HCT116 (cell line): Measurements from ENCODE around the gene TEX19. TPM values are rescaled to one million over a fixed set of nuclear protein-coding genes. Genes with fewer than 3 reads are reported as not detected.

Experiments
- ATAC-seq: fragments of 200-7000 bp; cut with Tn5 transposase; 2 replicates; pipeline ENCODE4 v1.9.1; 2020; ENCODE audit warnings: mild to moderate bottlenecking, moderate library complexity
- BruUV-seq: library from RNA; stranded (reverse); fragments of 400-500 nt; replicated peaks from 2 replicates; lab custom pipeline; 2021; lab: Mats Ljungman, UMichigan
- CTCF ChIA-PET: fragments of 300-600 bp; sonication (Branson Sonifier 250); formaldehyde crosslinking; loops from one replicate; lab custom pipeline; 2021; ENCODE audit warnings: antibody characterized with exemption; lab: Charles Lee
- POLR2A ChIA-PET: fragments of 300-600, 350-600 bp; sonication (Branson Sonifier 250); formaldehyde crosslinking; loops from one replicate; lab custom pipeline; 2021; ENCODE audit warnings: antibody characterized with exemption; lab: Charles Lee
- RAD21 ChIA-PET, 2 experiments: fragments of 300-600 bp; sonication (Branson Sonifier 250); formaldehyde crosslinking; loops; one replicate each; lab custom pipeline; 2023; ENCODE audit warnings: low total read pairs in 2 of 2; ENCODE audit not compliant: uncharacterized antibody in 2 of 2, unreplicated experiment in 2 of 2, low non-redundant PET in 1 of 2; lab: Charles Lee
- DNase-seq: peaks from one replicate; pipeline ENCODE4 v3.0.0-alpha.2; 2010; ENCODE audit warnings: low read depth, low spot score
- H2AFZ ChIP-seq: fragments of 200-600 bp; shearing (Covaris generic), sonication (generic); 2 replicates; pipeline ENCODE4 v1.6.1; 2017; ENCODE audit warnings: low read depth, mixed run types, mixed read lengths, antibody characterized with exemption, low read length; ENCODE audit not compliant: poor library complexity, severe bottlenecking
- H3K27ac ChIP-seq: 2 replicates; pipeline ENCODE4 v1.5.1; 2012; ENCODE audit warnings: low read depth, low read length
- H3K27me3 ChIP-seq: fragments of 200-600 bp; sonication (generic); 2 replicates; pipeline ENCODE4 v1.6.1; 2016; ENCODE audit warnings: mixed run types, low read length, mixed read lengths; ENCODE audit not compliant: insufficient read depth
- H3K36me3 ChIP-seq, 2 experiments: fragments of 200-500 bp in 1 of 2; fragments of 200-600 bp in 1 of 2; sonication (Bioruptor generic) in 1 of 2; sonication (generic) in 1 of 2; 2 replicates each; pipeline versions ENCODE4 v1.5.1 to v1.6.1; 2014 to 2016; ENCODE audit warnings: low read length in 2 of 2, inconsistent platforms in 1 of 2, mixed read lengths in 1 of 2, mixed run types in 1 of 2; ENCODE audit not compliant: insufficient read depth in 2 of 2, control insufficient read depth in 1 of 2
- H3K4me1 ChIP-seq, 2 experiments: fragments of 200-600 bp in 1 of 2; sonication (generic) in 1 of 2; 2 replicates each; pipeline versions ENCODE4 v1.5.1 to v1.6.1; 2012 to 2017; ENCODE audit warnings: low read length in 2 of 2, inconsistent platforms in 1 of 2, mild to moderate bottlenecking in 1 of 2, mixed read lengths in 1 of 2, mixed run types in 1 of 2, moderate library complexity in 1 of 2; ENCODE audit not compliant: insufficient read depth in 2 of 2, control insufficient read depth in 1 of 2
- H3K4me2 ChIP-seq: fragments of 200-600 bp; sonication (generic); 2 replicates; pipeline ENCODE4 v1.6.1; 2017; ENCODE audit warnings: mixed run types, low read length, mixed read lengths
- H3K4me3 ChIP-seq, 2 experiments: fragments of 200-600 bp in 1 of 2; sonication (generic) in 1 of 2; replicated peaks in 1 of 2; 2 replicates each; pipeline ENCODE4 v1.5.1; 2011 to 2016; ENCODE audit warnings: low read length in 2 of 2, control low read depth in 1 of 2, low read depth in 1 of 2, mild to moderate bottlenecking in 1 of 2, mixed read lengths in 1 of 2, mixed run types in 1 of 2
- H3K79me2 ChIP-seq: fragments of 200-600 bp; sonication (generic); 2 replicates; pipeline ENCODE4 v1.6.1; 2017; ENCODE audit warnings: mild to moderate bottlenecking, mixed run types, low read length, moderate library complexity, mixed read lengths; ENCODE audit not compliant: insufficient read depth
- H3K9ac ChIP-seq: fragments of 200-600 bp; sonication (generic); 2 replicates; pipeline ENCODE4 v1.6.1; 2016; ENCODE audit warnings: low read length, mixed read lengths
- H3K9me2 ChIP-seq: fragments of 200-600 bp; sonication (generic), shearing (Covaris generic); 2 replicates; pipeline ENCODE4 v1.6.1; 2017; ENCODE audit warnings: mixed run types, mild to moderate bottlenecking, moderate library complexity; ENCODE audit not compliant: insufficient read depth
- H3K9me3 ChIP-seq, 2 experiments: fragments of 200-500 bp in 1 of 2; fragments of 200-600 bp in 1 of 2; sonication (Bioruptor generic) in 1 of 2; sonication (generic) in 1 of 2; 2 replicates each; pipeline ENCODE4 v1.6.1; 2014 to 2017; ENCODE audit warnings: low read length in 2 of 2, mixed read lengths in 2 of 2, inconsistent platforms in 1 of 2, low read depth in 1 of 2, mild to moderate bottlenecking in 1 of 2, mixed run types in 1 of 2, moderate library complexity in 1 of 2; ENCODE audit not compliant: control insufficient read depth in 1 of 2, insufficient read depth in 1 of 2
- H4K20me1 ChIP-seq: fragments of 200-600 bp; sonication (generic), shearing (Covaris generic); 2 replicates; pipeline ENCODE4 v1.6.1; 2017; ENCODE audit warnings: mixed run types, mild to moderate bottlenecking, moderate library complexity; ENCODE audit not compliant: insufficient read depth
- CBX3 ChIP-seq: IDR thresholded peaks from 2 replicates; pipeline ENCODE4 v1.6.1; 2012; ENCODE audit warnings: low read depth
- ELF1 ChIP-seq: IDR thresholded peaks from 2 replicates; pipeline ENCODE4 v1.6.1; 2012; ENCODE audit warnings: low read depth, borderline replicate concordance
- EZH2 ChIP-seq: fragments of 200-600 bp; sonication (generic); IDR thresholded peaks from 2 replicates; pipeline ENCODE4 v1.6.1; 2017; ENCODE audit warnings: antibody characterized with exemption, mixed run types
- JUND ChIP-seq: IDR thresholded peaks from 2 replicates; pipeline ENCODE4 v1.6.1; 2012
- POLR2AphosphoS5 ChIP-seq: IDR thresholded peaks from 2 replicates; pipeline ENCODE4 v1.6.1; 2011; ENCODE audit warnings: mild to moderate bottlenecking, low read depth, low read length, moderate library complexity
- SIN3A ChIP-seq: IDR thresholded peaks from 2 replicates; pipeline ENCODE4 v1.6.1; 2012; ENCODE audit warnings: low read depth
- TCF7L2 ChIP-seq: IDR thresholded peaks from 2 replicates; pipeline ENCODE4 v1.7.0; 2011; ENCODE audit warnings: borderline replicate concordance, inconsistent platforms; ENCODE audit not compliant: insufficient read depth, insufficient read length; ENCODE audit errors: extremely low read depth
- YY1 ChIP-seq: IDR thresholded peaks from 2 replicates; pipeline ENCODE4 v1.6.1; 2011; ENCODE audit warnings: low read length, low read depth, moderate library complexity, mild to moderate bottlenecking; ENCODE audit not compliant: insufficient replicate concordance; ENCODE audit errors: extremely low read depth
- ZNF274 ChIP-seq: fragments of 200-500 bp; sonication (Bioruptor generic); IDR thresholded peaks from 2 replicates; pipeline ENCODE4 v1.6.1; 2014; ENCODE audit warnings: mild to moderate bottlenecking, low read depth, low read length, inconsistent platforms
- intact Hi-C: fragments of 100-400 bp; cut with micrococcal nuclease; formaldehyde crosslinking; loops from 2 replicates; pipeline ENCODE4 v1.10.0; 2022
- total RNA-seq: library from RNA; stranded (reverse); gene quantifications from one replicate; pipeline ENCODE4 v1.2.1, GENCODE V29; 2021; ENCODE audit not compliant: unreplicated experiment
- TF ChIP-seq, protein P1 (sequence below): IDR thresholded peaks from 2 replicates; pipeline ENCODE4 v1.6.1; 2012; ENCODE audit warnings: low read depth
- TF ChIP-seq, protein P2 (sequence below): IDR thresholded peaks from 2 replicates; pipeline ENCODE4 v1.6.1; 2012

Gene TEX19
- total RNA-seq, 1 experiment from 2014 or later, result 2.1 TPM

DNA sequence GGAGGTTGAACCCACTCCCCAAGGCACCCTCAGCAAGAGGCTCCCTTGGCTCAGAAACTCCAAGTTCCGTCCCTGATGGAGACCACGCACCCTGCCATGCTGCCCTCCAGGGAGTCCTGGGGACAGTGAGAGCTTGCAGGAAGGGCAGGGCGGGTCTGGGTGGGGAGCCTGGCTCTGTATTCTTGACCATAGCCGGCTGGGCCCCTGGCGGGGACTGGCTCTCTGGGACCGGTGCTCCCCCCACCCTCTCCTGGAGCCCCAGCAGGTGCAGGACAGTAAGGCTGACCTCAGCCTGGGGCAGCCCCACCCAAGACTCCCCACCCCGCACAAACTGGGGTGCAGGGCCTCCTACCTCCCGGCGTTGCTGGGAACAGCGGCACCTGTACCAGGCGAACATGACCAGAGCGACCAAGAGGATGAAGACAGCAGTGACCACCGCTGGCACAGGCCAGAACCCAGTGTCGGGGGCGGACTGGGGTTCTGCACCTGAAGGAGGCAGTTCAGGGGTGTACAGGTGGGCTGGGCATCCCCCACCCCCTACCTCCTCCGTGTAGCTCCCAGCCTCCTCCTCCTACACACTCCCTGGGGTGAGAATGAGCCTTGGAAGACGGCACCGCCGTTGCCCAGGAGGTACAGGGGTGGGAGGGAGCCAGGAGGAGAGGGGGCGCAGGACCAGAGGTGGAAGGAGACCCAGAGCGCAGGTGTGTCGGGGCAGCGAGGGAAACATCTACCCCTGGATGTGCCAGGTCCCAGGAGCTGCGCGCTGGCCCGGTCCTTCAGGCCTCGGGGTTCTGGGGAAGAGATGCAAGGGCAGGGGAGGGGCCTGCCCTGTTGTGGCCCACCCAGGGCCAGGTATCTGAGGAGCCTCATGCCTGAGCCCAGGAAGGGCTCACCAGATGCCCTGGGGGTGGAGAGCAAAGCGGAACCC is 36.3 kb upstream of the TEX19 start (continued):
- no peak for TF ChIP-seq EZH2

DNA sequence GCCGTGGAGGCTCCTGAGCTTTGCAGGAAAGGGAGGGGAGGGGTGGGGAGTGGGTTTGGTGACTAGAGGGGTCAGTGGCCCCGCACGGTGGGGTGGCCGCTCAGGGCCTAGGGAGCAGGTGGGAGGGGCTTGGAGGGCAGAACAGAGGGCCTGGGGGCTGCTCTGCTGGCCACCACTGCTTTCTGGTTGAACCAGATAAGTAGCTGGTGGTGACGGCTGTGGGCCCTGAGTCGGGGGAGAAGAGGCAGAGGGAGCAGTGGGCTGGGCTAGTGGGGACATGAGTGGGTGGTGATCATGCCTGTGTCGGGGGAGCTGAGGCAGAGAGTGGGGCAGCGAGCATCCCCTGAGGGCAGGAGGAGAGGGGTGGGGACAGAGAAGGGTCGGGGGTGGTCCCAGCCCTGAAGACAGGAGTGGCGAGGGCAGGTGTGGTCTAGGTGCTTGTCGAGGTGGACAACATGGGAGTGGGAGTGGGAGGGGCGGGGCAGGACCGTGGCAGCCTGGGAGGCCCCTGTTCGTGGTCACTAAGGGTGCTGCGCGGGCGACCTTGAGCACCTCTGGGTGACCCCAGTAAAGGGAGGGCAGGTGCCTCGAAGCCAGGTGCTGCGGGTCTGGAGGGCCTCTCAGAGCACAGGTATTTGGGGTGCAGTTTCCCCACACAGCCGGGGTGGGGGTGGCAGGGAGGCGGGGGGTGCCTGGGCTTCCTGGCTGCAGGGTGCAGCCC is 35.4 kb upstream of the TEX19 start:
- ATAC-seq, result no peak

More for the DNA sequence above, 35.4 kb upstream of the TEX19 start:
- Histone ChIP-seq H3K4me3 (no peak overlapping the region), H3K9me2 (no peaks in the 10 kb centered on the region), H3K79me2 (no peaks in the 10 kb centered on the region), H3K4me2 (no peak overlapping the region), H2AFZ (no peak overlapping the region), H4K20me1 (no peaks in the 10 kb centered on the region), H3K27ac (no peak overlapping the region), H3K9me3 (peaks cover 0 to 11% of the 10 kb centered on the region in 2 experiments; a peak in 1 of 4 replicates), H3K9ac (no peak overlapping the region), H3K27me3 (no peaks in the 10 kb centered on the region), H3K4me1 (peaks cover 7 to 23% of the 10 kb centered on the region in 2 experiments; a peak in 3 of 4 replicates), H3K36me3 (no peaks in the 10 kb centered on the region)
- ChIA-PET POLR2A (interaction anchor here (1.2 kb wide), 1 partner anchor 31 kb away, joined by 3 read pairs; no protein-coding TSS in a partner anchor), CTCF (interaction anchor here (1.1 to 1.2 kb wide), 2 partner anchors 10 to 87 kb away, joined by 3 read pairs; partner anchors contain the start of gene SECTM1), RAD21 (no interaction called here)
- BruUV-seq, result no TSS peak
- TF ChIP-seq YY1 (no peak), CBX3 (no peak), SIN3A (no peak), POLR2AphosphoS5 (no peak), ZNF274 (no peak), ELF1 (no peak), TCF7L2 (no peak), JUND (no peak)
- TF ChIP-seq, protein P1, sequence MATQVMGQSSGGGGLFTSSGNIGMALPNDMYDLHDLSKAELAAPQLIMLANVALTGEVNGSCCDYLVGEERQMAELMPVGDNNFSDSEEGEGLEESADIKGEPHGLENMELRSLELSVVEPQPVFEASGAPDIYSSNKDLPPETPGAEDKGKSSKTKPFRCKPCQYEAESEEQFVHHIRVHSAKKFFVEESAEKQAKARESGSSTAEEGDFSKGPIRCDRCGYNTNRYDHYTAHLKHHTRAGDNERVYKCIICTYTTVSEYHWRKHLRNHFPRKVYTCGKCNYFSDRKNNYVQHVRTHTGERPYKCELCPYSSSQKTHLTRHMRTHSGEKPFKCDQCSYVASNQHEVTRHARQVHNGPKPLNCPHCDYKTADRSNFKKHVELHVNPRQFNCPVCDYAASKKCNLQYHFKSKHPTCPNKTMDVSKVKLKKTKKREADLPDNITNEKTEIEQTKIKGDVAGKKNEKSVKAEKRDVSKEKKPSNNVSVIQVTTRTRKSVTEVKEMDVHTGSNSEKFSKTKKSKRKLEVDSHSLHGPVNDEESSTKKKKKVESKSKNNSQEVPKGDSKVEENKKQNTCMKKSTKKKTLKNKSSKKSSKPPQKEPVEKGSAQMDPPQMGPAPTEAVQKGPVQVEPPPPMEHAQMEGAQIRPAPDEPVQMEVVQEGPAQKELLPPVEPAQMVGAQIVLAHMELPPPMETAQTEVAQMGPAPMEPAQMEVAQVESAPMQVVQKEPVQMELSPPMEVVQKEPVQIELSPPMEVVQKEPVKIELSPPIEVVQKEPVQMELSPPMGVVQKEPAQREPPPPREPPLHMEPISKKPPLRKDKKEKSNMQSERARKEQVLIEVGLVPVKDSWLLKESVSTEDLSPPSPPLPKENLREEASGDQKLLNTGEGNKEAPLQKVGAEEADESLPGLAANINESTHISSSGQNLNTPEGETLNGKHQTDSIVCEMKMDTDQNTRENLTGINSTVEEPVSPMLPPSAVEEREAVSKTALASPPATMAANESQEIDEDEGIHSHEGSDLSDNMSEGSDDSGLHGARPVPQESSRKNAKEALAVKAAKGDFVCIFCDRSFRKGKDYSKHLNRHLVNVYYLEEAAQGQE, result no peak
- TF ChIP-seq, protein P2, sequence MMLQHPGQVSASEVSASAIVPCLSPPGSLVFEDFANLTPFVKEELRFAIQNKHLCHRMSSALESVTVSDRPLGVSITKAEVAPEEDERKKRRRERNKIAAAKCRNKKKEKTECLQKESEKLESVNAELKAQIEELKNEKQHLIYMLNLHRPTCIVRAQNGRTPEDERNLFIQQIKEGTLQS, result no peak
- DNase-seq, result no peak
- intact Hi-C loops, result no loop called here
